Measurements from ENCODE around the gene COL4A1.

- TF ChIP-seq POLR2A (IDR thresholded peaks at IDR 0.05; ENCODE audit: low read length) (no peak), GATA1 (IDR thresholded peaks at IDR 0.05; ENCODE audit: low read depth, low read length) (no peak)
Measured at GRCh38 chr13:110308656-110309359, 1.9 kb upstream of the COL4A1 start.
